B cell (primary cell): ENCODE data around the gene MAP3K7. TPM values are rescaled to one million over a fixed set of nuclear protein-coding genes. Genes with fewer than 3 reads are reported as not detected.

ENCODE experiments used
- ATAC-seq: fragments of 200-7000 bp; cut with Tn5 transposase; one replicate; pipeline ENCODE4 v1.10.0; 2021; ENCODE audit warnings: low read depth, mild to moderate bottlenecking, moderate number of reproducible peaks, moderate library complexity
- CTCF ChIA-PET: fragments of 350-600 bp; sonication (Branson Sonifier 250); formaldehyde crosslinking; loops from one replicate; lab custom pipeline; 2021; ENCODE audit warnings: antibody characterized with exemption, inconsistent platforms; lab: Charles Lee
- POLR2A ChIA-PET: fragments of 350-600 bp; sonication (Branson Sonifier 250); formaldehyde crosslinking; loops from one replicate; lab custom pipeline; 2021; ENCODE audit warnings: antibody characterized with exemption; lab: Charles Lee
- DNase-seq: peaks from one replicate; pipeline ENCODE4 v3.0.0; 2013
- H2AFZ ChIP-seq: 2 replicates; pipeline ENCODE4 v1.6.1; 2012; ENCODE audit warnings: mild to moderate bottlenecking, low read depth, low read length; ENCODE audit not compliant: insufficient read depth, poor library complexity, severe bottlenecking
- H3K27ac ChIP-seq, 2 donors: 1 replicate in 1 of 2; 2 replicates in 1 of 2; pipeline ENCODE4 v1.5.1; 2012 to 2013; ENCODE audit warnings: low read length in 2 of 2, mild to moderate bottlenecking in 2 of 2, moderate library complexity in 1 of 2
- H3K27me3 ChIP-seq, 4 experiments: fragments of 200-600 bp in 1 of 4; sonication (generic) in 1 of 4; replicated peaks in 1 of 4; 1 replicate in 2 of 4; 2 replicates in 2 of 4; pipeline versions ENCODE4 v1.6.1 to v1.7.0; 2013 to 2016; ENCODE audit warnings: low read length in 3 of 4, mild to moderate bottlenecking in 2 of 4, mixed read lengths in 1 of 4, moderate library complexity in 1 of 4; ENCODE audit not compliant: insufficient read depth in 4 of 4, control insufficient read depth in 3 of 4; ENCODE audit errors: control extremely low read depth in 1 of 4
- H3K36me3 ChIP-seq, 2 experiments: replicated peaks in 1 of 2; 1 replicate in 1 of 2; 2 replicates in 1 of 2; pipeline versions ENCODE4 v1.6.1 to v1.7.1; 2013; ENCODE audit warnings: low read length in 1 of 2; ENCODE audit not compliant: insufficient read depth in 2 of 2, control insufficient read depth in 1 of 2; ENCODE audit errors: control extremely low read depth in 1 of 2, extremely low read depth in 1 of 2
- H3K4me1 ChIP-seq, 2 donors: fragments of 200-600 bp in 1 of 2; sonication (generic) in 1 of 2; 1 replicate in 1 of 2; 2 replicates in 1 of 2; pipeline versions ENCODE4 v1.5.1 to v1.6.1; 2013 to 2017; ENCODE audit warnings: low read length in 2 of 2; ENCODE audit not compliant: control insufficient read depth in 2 of 2, insufficient read depth in 2 of 2
- H3K4me2 ChIP-seq: replicated peaks from 2 replicates; pipeline ENCODE3; 2012; ENCODE audit warnings: mild to moderate bottlenecking, low read depth, low read length; ENCODE audit not compliant: poor library complexity, severe bottlenecking
- H3K4me3 ChIP-seq, 5 experiments: fragments of 200-600 bp in 1 of 5; sonication (generic) in 1 of 5; 1 replicate in 3 of 5; 2 replicates in 2 of 5; pipeline versions ENCODE4 v1.5.1 to v1.7.0; 2011 to 2016; ENCODE audit warnings: low read length in 4 of 5, mild to moderate bottlenecking in 4 of 5, low read depth in 2 of 5, control low read depth in 1 of 5, moderate library complexity in 1 of 5; ENCODE audit not compliant: insufficient read depth in 1 of 5; ENCODE audit errors: control extremely low read depth in 1 of 5, extremely low read depth in 1 of 5
- H3K79me2 ChIP-seq: fragments of 200-600 bp; sonication (generic); one replicate; pipeline ENCODE4 v1.6.0; 2016; ENCODE audit warnings: low read length; ENCODE audit not compliant: control insufficient read depth, insufficient read depth
- H3K9ac ChIP-seq: fragments of 200-600 bp; sonication (generic); 2 replicates; pipeline ENCODE4 v1.6.1; 2017; ENCODE audit warnings: mild to moderate bottlenecking, low read length, moderate library complexity
- H3K9me3 ChIP-seq, 3 donors: one replicate each; pipeline versions ENCODE4 v1.6.1 to v1.7.1; 2013; ENCODE audit warnings: low read length in 2 of 3; ENCODE audit not compliant: control insufficient read depth in 2 of 3, insufficient read depth in 1 of 3; ENCODE audit errors: control extremely low read depth in 1 of 3
- H4K20me1 ChIP-seq: 2 replicates; pipeline ENCODE4 v1.6.0; 2012; ENCODE audit warnings: mild to moderate bottlenecking, low read length; ENCODE audit not compliant: insufficient read depth, control insufficient read depth, poor library complexity, severe bottlenecking
- H3K27ac Mint-ChIP-seq: one replicate; pipeline ENCODE4 v1.8.0; 2021; ENCODE audit warnings: mixed read lengths
- H3K27me3 Mint-ChIP-seq: one replicate; pipeline ENCODE4 v1.8.0; 2021; ENCODE audit warnings: mixed read lengths
- H3K4me1 Mint-ChIP-seq: one replicate; pipeline ENCODE4 v1.8.0; 2021; ENCODE audit warnings: mixed read lengths
- H3K4me3 Mint-ChIP-seq: one replicate; pipeline ENCODE4 v1.8.0; 2021; ENCODE audit warnings: mixed read lengths
- H3K9me3 Mint-ChIP-seq: one replicate; pipeline ENCODE4 v1.8.0; 2022; ENCODE audit warnings: mixed read lengths; ENCODE audit not compliant: insufficient read depth
- EZH2 ChIP-seq: IDR thresholded peaks from 2 replicates; pipeline ENCODE4 v1.6.1; 2012; ENCODE audit warnings: borderline replicate concordance, low read depth, mild to moderate bottlenecking, moderate library complexity, low read length; ENCODE audit not compliant: insufficient read depth, poor library complexity, severe bottlenecking
- WGBS: methylation state at CpG from one replicate; pipeline ENCODE4 v1.1.5; 2013; ENCODE audit warnings: missing lambda C conversion rate; ENCODE audit not compliant: insufficient coverage; 5-methylcytosine and 5-hydroxymethylcytosine counted together
- intact Hi-C: fragments of 100-400 bp; cut with micrococcal nuclease; formaldehyde crosslinking; loops from one replicate; pipeline ENCODE4 v1.10.0; 2022
- polyA plus RNA-seq: library from polyadenylated mRNA; depleted of rRNA; stranded (reverse); fragments of >200 nt; gene quantifications from 2 replicates; pipeline ENCODE4 v1.2.3, GENCODE V29; 2012
- total RNA-seq, 2 donors: library from RNA; stranded (reverse); fragments of 120-200 nt in 1 of 2; gene quantifications; 1 replicate in 1 of 2; 2 replicates in 1 of 2; pipeline versions ENCODE4 v1.2.3 to v1.2.4, GENCODE V29; 2013 to 2022
- TF ChIP-seq, protein P1 (sequence below): fragments of 200-600 bp; IDR thresholded peaks from one replicate; pipeline ENCODE4 v1.8.0; 2022; ENCODE audit warnings: antibody characterized with exemption, mild to moderate bottlenecking

MAP3K7 gene
- total and polyA plus RNA-seq, 2 donors (not counting 1 experiment from before 2014, with no cell fraction given), result 15.0 to 32.8 TPM

DNA sequence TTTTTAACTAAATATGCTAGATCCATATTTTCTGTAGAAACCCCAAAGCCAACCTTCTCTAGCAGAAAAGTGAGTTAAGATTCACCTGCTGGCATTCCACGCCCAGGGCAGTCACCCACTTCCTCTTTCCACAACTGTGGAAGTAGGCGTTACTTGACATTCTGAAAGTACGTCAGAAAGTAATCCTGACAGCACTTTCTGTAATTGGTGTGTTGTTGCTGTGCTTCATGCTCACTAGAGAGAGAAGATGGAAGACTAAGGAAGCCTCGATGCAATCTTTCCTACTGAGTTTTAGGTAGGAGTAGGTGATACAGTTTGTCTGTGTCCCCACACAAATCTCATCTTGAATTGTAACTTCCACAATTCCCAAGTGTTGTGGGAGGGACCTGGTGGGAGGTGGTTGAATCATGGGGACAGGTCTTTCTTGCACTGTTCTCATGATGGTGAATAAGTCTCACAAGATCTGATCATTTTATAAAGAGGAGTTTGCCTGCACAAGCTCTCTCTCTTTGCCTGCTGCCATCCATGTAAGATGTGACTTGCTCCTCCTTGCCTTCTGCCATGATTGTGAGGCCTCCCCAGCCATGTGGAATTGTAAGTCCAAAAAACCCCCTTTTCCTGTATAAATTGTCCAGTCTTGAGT is 101.1 kb downstream of the MAP3K7 start:
- Mint-ChIP-seq H3K4me3 (no peak overlapping the region), H3K27me3 (peaks cover 3% of the 10 kb centered on the region), H3K4me1 (peaks cover 7% of the 10 kb centered on the region), H3K9me3 (peaks cover 4% of the 10 kb centered on the region), H3K27ac (no peak overlapping the region)
- no peaks in the 10 kb centered on the region for H3K4me1 ChIP-seq
- H4K20me1 ChIP-seq, result no peaks in the 10 kb centered on the region
- CTCF ChIA-PET, result interaction anchor here (0.7 kb wide), 1 partner anchor 11 kb away, joined by 3 read pairs; no protein-coding TSS in a partner anchor
- POLR2A ChIA-PET, result interaction anchor here (0.6 kb wide), 1 partner anchor 667 kb away, joined by 3 read pairs; no protein-coding TSS in a partner anchor
- no peak overlapping the region for H3K4me3 ChIP-seq
- TF ChIP-seq, protein P1, sequence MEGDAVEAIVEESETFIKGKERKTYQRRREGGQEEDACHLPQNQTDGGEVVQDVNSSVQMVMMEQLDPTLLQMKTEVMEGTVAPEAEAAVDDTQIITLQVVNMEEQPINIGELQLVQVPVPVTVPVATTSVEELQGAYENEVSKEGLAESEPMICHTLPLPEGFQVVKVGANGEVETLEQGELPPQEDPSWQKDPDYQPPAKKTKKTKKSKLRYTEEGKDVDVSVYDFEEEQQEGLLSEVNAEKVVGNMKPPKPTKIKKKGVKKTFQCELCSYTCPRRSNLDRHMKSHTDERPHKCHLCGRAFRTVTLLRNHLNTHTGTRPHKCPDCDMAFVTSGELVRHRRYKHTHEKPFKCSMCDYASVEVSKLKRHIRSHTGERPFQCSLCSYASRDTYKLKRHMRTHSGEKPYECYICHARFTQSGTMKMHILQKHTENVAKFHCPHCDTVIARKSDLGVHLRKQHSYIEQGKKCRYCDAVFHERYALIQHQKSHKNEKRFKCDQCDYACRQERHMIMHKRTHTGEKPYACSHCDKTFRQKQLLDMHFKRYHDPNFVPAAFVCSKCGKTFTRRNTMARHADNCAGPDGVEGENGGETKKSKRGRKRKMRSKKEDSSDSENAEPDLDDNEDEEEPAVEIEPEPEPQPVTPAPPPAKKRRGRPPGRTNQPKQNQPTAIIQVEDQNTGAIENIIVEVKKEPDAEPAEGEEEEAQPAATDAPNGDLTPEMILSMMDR, result no peak
- no peak for TF ChIP-seq EZH2
- no peak overlapping the region for H3K27ac ChIP-seq
- no peak overlapping the region for H3K9ac ChIP-seq
- no peaks in the 10 kb centered on the region for H3K27me3 ChIP-seq
- WGBS, result no CpG with 5 or more reads among the region's 4 CpGs
- ATAC-seq (peak; percentile 61), DNase-seq (peak; percentile 51)
- no peaks in the 10 kb centered on the region for H3K9me3 ChIP-seq
- H3K79me2 ChIP-seq, result no peaks in the 10 kb centered on the region
- no peaks in the 10 kb centered on the region for H3K36me3 ChIP-seq
- H3K4me2 ChIP-seq, result no peak overlapping the region
- intact Hi-C loops, result no loop called here
- H2AFZ ChIP-seq, result no peak overlapping the region

DNA sequence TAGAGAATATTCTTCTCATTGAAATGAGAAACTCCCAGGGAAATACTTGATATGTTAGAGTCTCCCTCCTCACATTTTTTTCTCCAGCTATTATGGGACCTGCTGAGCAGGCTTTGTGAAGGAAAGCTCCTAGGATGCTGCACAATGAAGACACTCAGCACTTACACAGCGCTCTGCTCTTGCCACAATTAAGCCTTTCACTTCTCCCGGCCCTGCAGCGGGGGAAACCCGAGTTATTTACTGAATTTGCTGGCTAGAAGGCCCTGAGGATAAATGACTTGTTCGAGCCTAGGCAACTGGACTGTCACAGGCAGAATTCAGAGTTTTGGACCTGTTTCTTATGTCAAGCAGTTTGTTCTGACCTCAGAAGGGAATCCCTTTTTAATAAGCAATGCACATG is 102.0 kb downstream of the MAP3K7 start:
- Histone ChIP-seq H3K9me3 (no peaks in the 10 kb centered on the region), H2AFZ (no peak overlapping the region), H3K27me3 (no peaks in the 10 kb centered on the region), H3K4me1 (no peaks in the 10 kb centered on the region), H3K27ac (no peak overlapping the region), H3K79me2 (peaks cover 4% of the 10 kb centered on the region), H3K36me3 (no peaks in the 10 kb centered on the region), H3K9ac (no peak overlapping the region), H3K4me2 (no peak overlapping the region), H4K20me1 (no peaks in the 10 kb centered on the region), H3K4me3 (no peak overlapping the region)
- Mint-ChIP-seq H3K27ac (no peak overlapping the region), H3K9me3 (peaks cover 4% of the 10 kb centered on the region), H3K27me3 (peaks cover 3% of the 10 kb centered on the region), H3K4me1 (peaks cover 7% of the 10 kb centered on the region), H3K4me3 (no peak overlapping the region)
- DNase-seq (no peak), ATAC-seq (no peak)
- intact Hi-C loops, result no loop called here
- POLR2A ChIA-PET, result no interaction called here
- TF ChIP-seq, protein P1, result no peak
- TF ChIP-seq EZH2, result no peak
- 89% methylated on average over 5 of the region's 5 CpGs for WGBS
- CTCF ChIA-PET, result no interaction called here
